HUDEP-2 (cell line): Measurements from ENCODE around the gene SLC51B.
"Not testable (repeated sequence)": the region's sequence is repeated elsewhere in the genome, so short reads cannot be mapped to it uniquely, and the experiment has no call there.

Experiments
- DNase-seq, 76 experiments: peaks; one replicate each; lab custom pipeline; 2025; ENCODE audit not compliant: unreplicated experiment in 76 of 76; lab: John Stamatoyannopoulos, UW

SLC51B gene

GRCh38 chr15:65096481-65097385, 51.5 kb downstream of the SLC51B start:
- no peak for DNase-seq

GRCh38 chr15:65097651-65098263, 52.6 kb downstream of the SLC51B start:
- no peak for DNase-seq

GRCh38 chr15:65099336-65099735, 54.1 kb downstream of the SLC51B start:
- DNase-seq: no peak

- DNase-seq: not testable (repeated sequence)
Observed at GRCh38 chr15:65099801-65100200, 54.6 kb downstream of the SLC51B start.

GRCh38 chr15:65100442-65100841, 55.3 kb downstream of the SLC51B start:
- DNase-seq: no peak

- DNase-seq: peak in 38 of 76 experiments; percentile 2 to 59 (median 27)
Observed at GRCh38 chr15:65101411-65101890, 56.3 kb downstream of the SLC51B start.

GRCh38 chr15:65101891-65102708, 56.9 kb downstream of the SLC51B start:
- no peak for DNase-seq

- no peak for DNase-seq
Observed at GRCh38 chr15:65102912-65103311, 57.7 kb downstream of the SLC51B start.
